ENCODE measurements around the gene GEMIN7.

DNA sequence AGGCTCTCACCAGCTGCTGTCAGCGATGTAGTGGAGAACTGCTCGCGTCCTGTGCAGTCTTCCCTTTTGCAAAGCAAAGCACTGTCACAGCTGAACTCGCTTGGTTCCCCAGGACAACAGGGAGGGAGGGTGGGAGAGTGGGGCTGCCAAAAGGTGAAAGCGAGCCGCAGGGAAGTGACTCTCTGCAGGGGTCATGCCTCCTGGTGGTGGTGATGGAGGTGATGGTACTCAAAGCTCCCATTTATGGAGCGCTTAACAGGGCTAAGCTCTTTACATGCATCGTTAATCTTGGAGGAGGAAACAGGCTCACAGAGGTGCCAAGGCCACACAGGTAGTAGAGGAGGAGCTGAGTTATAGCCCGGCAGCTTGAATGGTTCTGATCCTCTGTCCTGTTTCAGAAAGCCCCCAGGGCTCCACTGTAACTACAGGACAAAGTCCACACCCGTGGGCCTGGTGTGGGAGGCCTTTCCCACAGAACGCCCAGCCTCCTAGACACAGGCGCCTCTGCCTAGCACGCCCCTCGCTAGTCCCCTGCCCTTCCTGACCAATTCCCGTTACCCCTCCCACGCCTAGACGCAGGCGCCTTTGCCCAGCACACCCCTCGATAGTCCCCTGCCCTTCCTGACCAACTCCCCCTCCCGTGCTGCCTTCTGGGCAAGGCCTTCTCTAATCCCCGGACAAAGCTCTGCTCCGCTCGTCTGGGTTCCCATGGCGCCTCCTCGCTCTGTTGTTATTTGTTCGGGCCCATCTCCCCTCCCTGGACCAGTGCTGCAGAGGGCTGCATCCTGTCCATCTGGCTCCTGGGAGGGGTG lies 24.7 kb downstream of the GEMIN7 start:
- TF ChIP-seq, protein P1, sequence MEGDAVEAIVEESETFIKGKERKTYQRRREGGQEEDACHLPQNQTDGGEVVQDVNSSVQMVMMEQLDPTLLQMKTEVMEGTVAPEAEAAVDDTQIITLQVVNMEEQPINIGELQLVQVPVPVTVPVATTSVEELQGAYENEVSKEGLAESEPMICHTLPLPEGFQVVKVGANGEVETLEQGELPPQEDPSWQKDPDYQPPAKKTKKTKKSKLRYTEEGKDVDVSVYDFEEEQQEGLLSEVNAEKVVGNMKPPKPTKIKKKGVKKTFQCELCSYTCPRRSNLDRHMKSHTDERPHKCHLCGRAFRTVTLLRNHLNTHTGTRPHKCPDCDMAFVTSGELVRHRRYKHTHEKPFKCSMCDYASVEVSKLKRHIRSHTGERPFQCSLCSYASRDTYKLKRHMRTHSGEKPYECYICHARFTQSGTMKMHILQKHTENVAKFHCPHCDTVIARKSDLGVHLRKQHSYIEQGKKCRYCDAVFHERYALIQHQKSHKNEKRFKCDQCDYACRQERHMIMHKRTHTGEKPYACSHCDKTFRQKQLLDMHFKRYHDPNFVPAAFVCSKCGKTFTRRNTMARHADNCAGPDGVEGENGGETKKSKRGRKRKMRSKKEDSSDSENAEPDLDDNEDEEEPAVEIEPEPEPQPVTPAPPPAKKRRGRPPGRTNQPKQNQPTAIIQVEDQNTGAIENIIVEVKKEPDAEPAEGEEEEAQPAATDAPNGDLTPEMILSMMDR (IDR thresholded peaks at IDR 0.05; ENCODE audit: low read depth, low read length): no peak
- TF ChIP-seq EZH2phosphoT487 (IDR thresholded peaks at IDR 0.05; ENCODE audit: low read depth): no peak
